ENCODE data around the gene PCSK1N. TPM values are rescaled to one million over a fixed set of nuclear protein-coding genes. Genes with fewer than 3 reads are reported as not detected.

The PCSK1N gene
- total and polyA plus RNA-seq, 9 of the 15 experiments (the other 6 are each of a cell fraction or from before 2014, with no cell fraction given): 0.07 to 0.55 (median 0.54) TPM; not detected in 6

DNA sequence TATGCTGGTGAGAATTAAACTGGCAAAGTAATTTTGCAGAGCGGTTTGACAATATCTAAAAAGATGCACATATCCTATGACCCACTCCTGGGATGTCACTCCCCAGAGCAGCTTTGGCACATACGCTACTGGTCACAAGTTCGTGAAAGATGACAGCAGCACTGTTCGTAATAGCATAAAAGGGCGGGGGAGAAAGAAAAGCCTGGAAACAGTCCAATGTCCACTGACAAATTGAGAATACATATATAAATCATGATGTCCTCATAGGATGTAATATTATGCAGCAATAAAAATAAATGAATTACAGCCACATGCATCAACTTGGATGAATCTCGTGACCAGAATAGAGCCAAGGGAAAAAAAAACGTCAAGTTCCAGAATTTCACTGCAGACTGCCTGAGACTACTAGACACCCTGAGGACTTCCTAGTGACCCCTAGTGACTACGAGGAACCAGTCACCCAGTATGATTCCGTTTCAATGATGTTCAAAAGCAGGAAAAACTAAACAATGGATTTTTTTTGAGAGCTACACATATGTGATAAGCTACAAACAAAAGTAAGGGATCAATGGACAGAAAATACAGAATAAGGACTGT lies 1.8 kb downstream of the PCSK1N start:
- no TSS peak for BruUV-seq (replicated peaks)
- H4K20me1 ChIP-seq (replicated peaks; ENCODE audit: control insufficient read depth, insufficient read depth, low read length): no peaks in the 10 kb centered on the region
- H3K79me2 ChIP-seq (ENCODE audit: control insufficient read depth, insufficient read depth, low read length): no peaks in the 10 kb centered on the region
- DNase-seq (ENCODE audit: extremely low read depth in 1 of 4, low spot score in 3 of 4) (peak in 2 of 4 experiments; percentile 27 to 41), ATAC-seq (peak; percentile 88), FAIRE-seq (peak; percentile 75)
- peaks cover 0 to 23% of the 10 kb centered on the region in 2 experiments; a peak in 2 of 5 replicates for H3K4me1 ChIP-seq (replicated peaks in 1 of 2; ENCODE audit: control insufficient read depth in 2 of 2, insufficient read depth in 2 of 2, low read length in 2 of 2)
- H3K9ac ChIP-seq (ENCODE audit: insufficient read depth in 1 of 2, low read depth in 2 of 2, low read length in 2 of 2): no peak overlapping the region
- H3K36me3 ChIP-seq (ENCODE audit: control insufficient read depth, insufficient read depth, low read length): no peaks in the 10 kb centered on the region
- H3K9me1 ChIP-seq (ENCODE audit: control insufficient read depth, insufficient read depth, low read length): no peaks in the 10 kb centered on the region
- in situ Hi-C loops (cut with MboI) (no loop called here), intact Hi-C loops (cut with micrococcal nuclease) (no loop called here)
- H2AFZ ChIP-seq (ENCODE audit: low read depth, low read length): no peak overlapping the region
- ChIA-PET CTCF (ENCODE audit: low intra/inter-chr PET ratio) (no interaction called here), POLR2A (interaction anchor here (0.6 kb wide), 1 partner anchor 138 kb away, joined by 3 read pairs; the partner anchor contains the start of gene KCND1)
- no peak overlapping the region for H3K27ac ChIP-seq (ENCODE audit: extremely low read depth, low read depth, low read length)
- H3K4me2 ChIP-seq (ENCODE audit: insufficient read depth, low read length): no peak overlapping the region
- no peak overlapping the region for H3K4me3 ChIP-seq
- 23% methylated on average over 9 of the region's 9 CpGs for whole genome bisulfite sequencing (ENCODE audit: insufficient coverage, low coverage, missing lambda C conversion rate)
- no peaks in the 10 kb centered on the region for H3K9me3 ChIP-seq (replicated peaks; ENCODE audit: control insufficient read depth, insufficient read depth, low read depth, low read length)
- H3K27me3 ChIP-seq (ENCODE audit: control insufficient read depth in 2 of 2, insufficient read depth in 2 of 2, low read length in 2 of 2): no peaks in the 10 kb centered on the region
- TF ChIP-seq POLR2AphosphoS2 (IDR thresholded peaks at IDR 0.05; ENCODE audit: low read length): no peak
- no peak for TF ChIP-seq HDAC6 (IDR thresholded peaks at IDR 0.05; ENCODE audit: low read depth, low read length)
- TF ChIP-seq RB1 (IDR thresholded peaks at IDR 0.05; ENCODE audit: low read depth): no peak
- no peak for TF ChIP-seq MAFK (IDR thresholded peaks at IDR 0.05; ENCODE audit: low read length)
- no peak for TF ChIP-seq IFI16 (CRISPR knock-in tag; IDR thresholded peaks at IDR 0.05)
- TF ChIP-seq CCNT2 (IDR thresholded peaks at IDR 0.05; ENCODE audit: borderline replicate concordance, extremely low read depth, insufficient read length, low read depth, low read length): no peak
- peak; percentile 31; the same call in 1 of the 2 replicates for TF ChIP-seq ZNF384 (IDR thresholded peaks at IDR 0.05; ENCODE audit: low read depth, low read length)
- TF ChIP-seq MEIS2 (IDR thresholded peaks at IDR 0.05; ENCODE audit: partially characterized antibody): peak; percentile 26
- TF ChIP-seq, protein P1, sequence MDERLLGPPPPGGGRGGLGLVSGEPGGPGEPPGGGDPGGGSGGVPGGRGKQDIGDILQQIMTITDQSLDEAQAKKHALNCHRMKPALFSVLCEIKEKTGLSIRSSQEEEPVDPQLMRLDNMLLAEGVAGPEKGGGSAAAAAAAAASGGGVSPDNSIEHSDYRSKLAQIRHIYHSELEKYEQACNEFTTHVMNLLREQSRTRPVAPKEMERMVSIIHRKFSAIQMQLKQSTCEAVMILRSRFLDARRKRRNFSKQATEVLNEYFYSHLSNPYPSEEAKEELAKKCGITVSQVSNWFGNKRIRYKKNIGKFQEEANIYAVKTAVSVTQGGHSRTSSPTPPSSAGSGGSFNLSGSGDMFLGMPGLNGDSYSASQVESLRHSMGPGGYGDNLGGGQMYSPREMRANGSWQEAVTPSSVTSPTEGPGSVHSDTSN (CRISPR knock-in tag; IDR thresholded peaks at IDR 0.05; ENCODE audit: low read depth): no peak
- TF ChIP-seq, protein P1 (tag; conservative IDR thresholded peaks at IDR 0.05; ENCODE audit: low read depth): peak; percentile 56; the same call in 1 of the 2 replicates
- peak in 1 of 2 experiments; percentile 49; a peak in 2 of 4 replicates for TF ChIP-seq RAD21 (CRISPR knock-in tag; conservative IDR thresholded peaks at IDR 0.05 in 1 of 2, IDR thresholded peaks at IDR 0.05 in 1 of 2)
- TF ChIP-seq TAF7 (tag; IDR thresholded peaks at IDR 0.05): no peak
- TF ChIP-seq, protein P2, sequence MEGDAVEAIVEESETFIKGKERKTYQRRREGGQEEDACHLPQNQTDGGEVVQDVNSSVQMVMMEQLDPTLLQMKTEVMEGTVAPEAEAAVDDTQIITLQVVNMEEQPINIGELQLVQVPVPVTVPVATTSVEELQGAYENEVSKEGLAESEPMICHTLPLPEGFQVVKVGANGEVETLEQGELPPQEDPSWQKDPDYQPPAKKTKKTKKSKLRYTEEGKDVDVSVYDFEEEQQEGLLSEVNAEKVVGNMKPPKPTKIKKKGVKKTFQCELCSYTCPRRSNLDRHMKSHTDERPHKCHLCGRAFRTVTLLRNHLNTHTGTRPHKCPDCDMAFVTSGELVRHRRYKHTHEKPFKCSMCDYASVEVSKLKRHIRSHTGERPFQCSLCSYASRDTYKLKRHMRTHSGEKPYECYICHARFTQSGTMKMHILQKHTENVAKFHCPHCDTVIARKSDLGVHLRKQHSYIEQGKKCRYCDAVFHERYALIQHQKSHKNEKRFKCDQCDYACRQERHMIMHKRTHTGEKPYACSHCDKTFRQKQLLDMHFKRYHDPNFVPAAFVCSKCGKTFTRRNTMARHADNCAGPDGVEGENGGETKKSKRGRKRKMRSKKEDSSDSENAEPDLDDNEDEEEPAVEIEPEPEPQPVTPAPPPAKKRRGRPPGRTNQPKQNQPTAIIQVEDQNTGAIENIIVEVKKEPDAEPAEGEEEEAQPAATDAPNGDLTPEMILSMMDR (IDR thresholded peaks at IDR 0.05 in 2 of 3, conservative IDR thresholded peaks at IDR 0.05 in 1 of 3; ENCODE audit: insufficient read depth in 2 of 3, low read depth in 1 of 3, low read length in 3 of 3): peak; percentile 30 to 39 (median 32); a peak in 4 of 6 replicates
- no peak for TF ChIP-seq ZC3H4 (CRISPR knock-in tag; IDR thresholded peaks at IDR 0.05; ENCODE audit: borderline replicate concordance)
- TF ChIP-seq KLF6 (CRISPR knock-in tag; IDR thresholded peaks at IDR 0.05; ENCODE audit: borderline replicate concordance): no peak
- no peak for TF ChIP-seq ZNF134 (CRISPR knock-in tag; conservative IDR thresholded peaks at IDR 0.05)

All from K562 (cell line).